Fibroblast of villous mesenchyme (primary cell): Measurements from ENCODE around the gene FGFR3. TPM values are rescaled to one million over a fixed set of nuclear protein-coding genes. Genes with fewer than 3 reads are reported as not detected.

Source experiments
- DNase-seq: peaks from one replicate; pipeline ENCODE4 v3.0.0-alpha.2; 2010; ENCODE audit warnings: low read depth
- H3K4me3 ChIP-seq: 2 replicates; pipeline ENCODE4 v1.5.1; 2011; ENCODE audit warnings: low read depth, mild to moderate bottlenecking, low read length
- total RNA-seq: library from RNA; depleted of rRNA; stranded (reverse); fragments of >200 nt; gene quantifications from 2 replicates; pipeline ENCODE4 v1.2.3, GENCODE V29; 2012
- TF ChIP-seq, protein P1 (sequence below): IDR thresholded peaks from 2 replicates; pipeline ENCODE4 v1.5.1; 2012; ENCODE audit warnings: low read depth, mild to moderate bottlenecking, low read length; ENCODE audit not compliant: insufficient read depth

FGFR3 gene
- total RNA-seq, 1 donor, result 0.86 TPM

DNA sequence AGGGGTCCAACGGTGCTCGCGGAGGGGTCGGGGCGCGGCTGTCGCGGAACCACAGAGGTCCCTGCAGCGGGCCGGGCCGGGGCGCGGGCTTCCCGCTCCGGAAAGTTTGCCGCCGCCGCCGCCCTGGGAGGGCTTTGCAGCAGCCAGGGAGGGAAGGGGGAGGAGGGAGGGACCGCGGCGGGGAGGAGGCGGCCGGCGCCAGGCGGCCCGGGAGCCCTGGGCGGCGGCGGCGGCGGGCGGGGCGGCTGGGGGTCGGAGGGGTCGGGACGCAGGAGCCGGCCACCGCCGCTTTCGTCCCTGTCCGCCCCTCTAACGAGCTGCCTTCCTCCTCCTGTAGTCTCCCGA, 375 bp downstream of the FGFR3 start:
- TF ChIP-seq, protein P1, sequence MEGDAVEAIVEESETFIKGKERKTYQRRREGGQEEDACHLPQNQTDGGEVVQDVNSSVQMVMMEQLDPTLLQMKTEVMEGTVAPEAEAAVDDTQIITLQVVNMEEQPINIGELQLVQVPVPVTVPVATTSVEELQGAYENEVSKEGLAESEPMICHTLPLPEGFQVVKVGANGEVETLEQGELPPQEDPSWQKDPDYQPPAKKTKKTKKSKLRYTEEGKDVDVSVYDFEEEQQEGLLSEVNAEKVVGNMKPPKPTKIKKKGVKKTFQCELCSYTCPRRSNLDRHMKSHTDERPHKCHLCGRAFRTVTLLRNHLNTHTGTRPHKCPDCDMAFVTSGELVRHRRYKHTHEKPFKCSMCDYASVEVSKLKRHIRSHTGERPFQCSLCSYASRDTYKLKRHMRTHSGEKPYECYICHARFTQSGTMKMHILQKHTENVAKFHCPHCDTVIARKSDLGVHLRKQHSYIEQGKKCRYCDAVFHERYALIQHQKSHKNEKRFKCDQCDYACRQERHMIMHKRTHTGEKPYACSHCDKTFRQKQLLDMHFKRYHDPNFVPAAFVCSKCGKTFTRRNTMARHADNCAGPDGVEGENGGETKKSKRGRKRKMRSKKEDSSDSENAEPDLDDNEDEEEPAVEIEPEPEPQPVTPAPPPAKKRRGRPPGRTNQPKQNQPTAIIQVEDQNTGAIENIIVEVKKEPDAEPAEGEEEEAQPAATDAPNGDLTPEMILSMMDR, result no peak
- DNase-seq, result peak; percentile 21
- H3K4me3 ChIP-seq, result peak overlapping the region; percentile 41

DNA sequence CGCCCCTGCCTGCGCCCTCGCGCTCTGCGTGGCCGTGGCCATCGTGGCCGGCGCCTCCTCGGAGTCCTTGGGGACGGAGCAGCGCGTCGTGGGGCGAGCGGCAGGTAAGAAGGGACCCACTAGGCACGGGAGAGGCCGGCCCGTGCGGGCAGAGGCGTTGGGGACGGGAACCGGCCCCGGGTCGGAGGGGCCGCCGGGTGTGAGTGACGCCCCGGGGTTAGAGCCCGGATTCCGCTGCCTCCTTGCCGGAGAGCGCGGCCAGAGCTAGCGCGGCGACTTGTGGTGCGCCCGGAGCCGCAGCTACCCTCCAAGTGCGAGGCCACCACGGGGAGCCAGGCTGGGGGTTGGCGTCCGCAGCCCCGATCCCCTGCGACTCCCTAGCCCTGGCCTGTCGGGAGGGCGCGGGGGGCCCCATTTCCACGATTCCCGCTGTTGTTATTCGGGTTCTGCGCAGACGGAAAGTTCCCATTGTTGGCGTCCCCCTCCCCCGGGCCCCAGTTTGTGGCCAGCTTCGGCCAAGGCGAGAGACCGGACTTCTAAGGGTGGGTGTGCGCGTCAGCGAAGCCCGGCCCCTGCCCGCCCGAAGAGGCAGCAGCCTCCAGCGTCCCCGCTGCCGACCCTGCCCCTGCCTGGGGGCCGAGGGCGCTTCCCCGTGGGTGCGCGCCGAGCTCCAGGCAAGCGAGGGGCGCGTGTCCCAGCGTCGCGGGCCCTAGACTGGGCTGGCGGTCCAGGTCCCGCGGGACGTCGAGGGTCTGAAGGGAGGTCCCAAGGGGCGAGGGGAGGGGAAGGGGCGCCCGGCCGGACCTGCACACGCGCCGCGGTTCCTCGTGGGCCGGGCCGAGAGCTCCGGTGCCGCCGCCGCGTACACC, 1.1 kb downstream of the FGFR3 start:
- DNase-seq, result peak; percentile 11
- TF ChIP-seq, protein P1, result no peak
- peak overlapping the region; percentile 41 for H3K4me3 ChIP-seq

DNA sequence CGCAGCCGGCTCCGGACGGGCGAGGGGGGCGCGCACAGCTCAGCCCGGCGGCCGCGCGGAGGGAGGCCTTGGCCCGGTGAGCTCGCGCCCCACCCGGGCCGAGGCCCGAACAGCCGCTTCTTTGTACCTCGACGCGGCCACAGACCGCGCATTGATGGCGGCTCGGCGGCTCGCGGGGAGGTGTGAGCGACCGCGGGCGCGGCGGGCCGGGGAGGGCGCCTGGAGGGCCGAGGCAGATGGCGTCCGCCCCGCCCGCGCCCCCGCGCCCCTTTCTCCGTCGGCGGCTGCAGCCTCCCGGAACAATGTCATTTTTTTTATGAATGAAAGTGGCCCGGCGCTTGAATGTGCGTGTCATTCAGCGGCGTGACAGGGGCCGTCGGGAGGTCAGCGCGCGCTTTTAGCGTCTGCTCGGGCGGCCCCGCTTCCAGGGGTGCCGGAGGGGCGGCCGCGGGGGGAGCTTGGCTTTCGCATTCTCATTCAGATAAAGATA, 1.8 kb downstream of the FGFR3 start:
- no peak for DNase-seq
- H3K4me3 ChIP-seq, result no peak overlapping the region
- TF ChIP-seq, protein P1, result no peak

DNA sequence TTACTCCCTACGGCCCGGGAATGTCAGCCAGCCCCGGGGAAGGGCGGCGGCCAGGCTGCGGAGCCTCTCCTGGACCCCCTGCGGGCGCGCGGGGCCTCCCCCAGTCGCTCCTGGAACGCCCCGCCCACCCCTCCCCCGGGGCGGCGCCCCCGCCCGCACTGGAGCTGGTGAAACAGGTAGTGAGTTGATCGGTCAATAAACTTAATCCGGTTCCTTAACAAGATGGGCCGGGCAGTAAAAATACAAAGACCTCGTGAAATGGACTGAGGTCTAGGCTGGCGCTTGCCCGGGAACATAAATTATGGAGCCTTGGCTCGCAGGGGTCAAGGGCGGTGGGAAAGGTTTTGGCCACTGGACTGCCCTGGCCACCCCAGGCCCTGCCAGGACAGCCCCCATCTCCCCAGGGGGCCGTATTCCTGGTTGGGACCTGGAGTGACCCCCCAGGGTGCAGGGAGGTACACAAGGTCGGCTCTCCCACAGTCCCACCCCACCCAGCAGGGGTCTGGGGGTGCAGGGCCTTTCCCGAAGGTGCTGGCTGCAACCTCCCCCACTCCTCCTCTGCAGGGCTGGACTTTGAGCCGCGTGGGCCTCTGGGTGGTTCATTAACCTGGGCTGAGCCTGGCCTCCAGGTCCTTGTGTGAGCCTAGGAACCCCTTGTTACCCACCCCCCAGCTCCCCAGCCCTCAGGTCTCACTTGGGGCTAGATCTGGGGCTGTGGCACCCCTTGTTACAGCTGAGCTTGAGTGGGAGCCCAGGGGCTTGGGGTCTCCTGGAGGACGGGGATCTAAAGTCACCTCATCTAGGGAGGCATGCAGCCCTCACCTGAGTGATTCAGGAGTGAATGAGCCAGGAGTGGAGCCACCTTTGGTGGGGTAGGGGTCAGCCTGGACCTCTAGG, 2.5 kb downstream of the FGFR3 start:
- TF ChIP-seq, protein P1, result no peak
- H3K4me3 ChIP-seq, result no peak overlapping the region
- no peak for DNase-seq

DNA sequence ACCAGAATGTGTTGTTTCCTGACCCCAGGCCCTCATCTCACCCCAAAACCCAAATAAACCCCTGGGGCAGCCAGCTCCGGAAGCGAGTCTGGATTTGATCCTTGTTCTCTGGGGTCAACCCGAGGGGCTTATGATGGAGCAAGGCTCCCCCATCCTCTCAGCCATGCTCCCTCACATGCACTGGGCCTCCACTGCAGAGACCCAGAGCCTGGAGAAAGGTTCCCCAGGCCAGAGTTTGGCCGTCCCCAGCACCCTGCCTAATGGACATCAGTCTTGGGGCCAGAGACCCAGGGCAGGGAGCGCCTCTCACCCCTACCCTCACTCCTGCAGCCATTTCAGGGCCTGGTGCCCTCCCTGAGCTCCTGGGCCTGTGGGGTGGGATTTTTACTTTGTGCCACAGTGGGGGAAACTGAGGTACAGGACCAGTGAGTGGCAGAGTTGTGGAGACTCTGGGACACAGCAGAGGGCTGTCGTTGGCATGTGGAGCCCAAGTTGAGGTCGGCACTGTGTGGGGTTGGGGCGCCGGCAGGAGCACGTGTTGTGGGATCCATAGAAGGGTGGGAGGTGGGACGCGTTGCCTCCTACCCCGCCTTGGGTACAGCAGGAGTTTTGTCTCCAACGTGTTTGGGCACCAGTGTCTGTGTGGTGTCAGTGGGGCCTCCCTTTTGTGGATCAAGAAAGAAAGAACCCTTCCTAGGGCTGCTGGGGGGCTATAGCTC, 3.6 kb downstream of the FGFR3 start:
- TF ChIP-seq, protein P1, result no peak
- no peak for DNase-seq
- no peak overlapping the region for H3K4me3 ChIP-seq

DNA sequence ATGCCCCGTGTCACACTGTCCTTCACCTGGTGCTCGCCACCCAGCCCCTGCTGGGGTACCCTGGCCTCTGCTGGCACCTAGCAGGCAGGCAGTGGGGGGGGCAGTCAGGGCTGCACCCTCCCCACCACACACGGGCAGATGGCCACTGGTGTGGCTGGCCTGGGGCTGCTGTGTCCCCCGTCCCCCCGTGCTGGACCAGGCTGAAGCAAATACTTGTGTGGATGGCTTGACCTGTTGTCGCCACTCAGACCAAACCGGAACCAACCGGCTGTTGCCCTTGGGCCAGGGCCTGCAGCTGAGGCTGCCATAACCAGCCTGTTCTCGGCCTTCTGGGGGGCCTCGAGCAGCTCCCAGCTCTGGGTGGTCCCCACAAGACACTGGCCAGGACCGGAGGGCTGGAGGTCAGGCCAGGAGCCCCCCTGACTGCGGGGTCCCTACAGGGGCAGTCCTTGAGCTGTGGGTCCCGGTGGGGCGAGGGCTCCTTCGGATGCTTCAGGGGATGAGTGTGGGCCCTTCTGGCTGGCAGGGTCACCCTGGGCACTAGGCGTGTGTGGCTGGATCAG, 4.3 kb downstream of the FGFR3 start:
- TF ChIP-seq, protein P1, result no peak
- no peak for DNase-seq
- no peak overlapping the region for H3K4me3 ChIP-seq
